GM12891 (cell line): ENCODE measurements around the gene ITPRID1.

Experiments used
- POLR2A ChIP-seq: IDR thresholded peaks from 2 replicates; pipeline ENCODE4 v1.6.1; 2011; ENCODE audit warnings: low read depth, low read length, control low read depth
- POLR2AphosphoS5 ChIP-seq: IDR thresholded peaks from 2 replicates; pipeline ENCODE4 v1.6.1; 2011; ENCODE audit warnings: low read depth, low read length, control low read depth
- SPI1 ChIP-seq: IDR thresholded peaks from 2 replicates; pipeline ENCODE4 v1.6.1; 2011; ENCODE audit warnings: low read depth, low read length, control low read depth
- TAF1 ChIP-seq: IDR thresholded peaks from 2 replicates; pipeline ENCODE4 v1.6.1; 2011; ENCODE audit warnings: low read depth, low read length, control low read depth

GRCh38 chr7:31602041-31602625 lies 88.2 kb downstream of the ITPRID1 start:
- no peak for TF ChIP-seq POLR2A
- no peak for TF ChIP-seq POLR2AphosphoS5
- no peak for TF ChIP-seq TAF1
- TF ChIP-seq SPI1, result no peak
